Cerebellar cortex (tissue), 1 donor: ENCODE results near the gene NPIPA3.
A peak's percentile ranks its signal among the peaks of the same experiment; 100 is the strongest.
"Not testable (repeated sequence)": the region's sequence is repeated elsewhere in the genome, so short reads cannot be mapped to it uniquely, and the experiment has no call there.

ENCODE experiments used
- DNase-seq: peaks from one replicate; pipeline ENCODE4 v3.0.0-alpha.2; 2015; ENCODE audit warnings: low spot score

Gene NPIPA3

DNA sequence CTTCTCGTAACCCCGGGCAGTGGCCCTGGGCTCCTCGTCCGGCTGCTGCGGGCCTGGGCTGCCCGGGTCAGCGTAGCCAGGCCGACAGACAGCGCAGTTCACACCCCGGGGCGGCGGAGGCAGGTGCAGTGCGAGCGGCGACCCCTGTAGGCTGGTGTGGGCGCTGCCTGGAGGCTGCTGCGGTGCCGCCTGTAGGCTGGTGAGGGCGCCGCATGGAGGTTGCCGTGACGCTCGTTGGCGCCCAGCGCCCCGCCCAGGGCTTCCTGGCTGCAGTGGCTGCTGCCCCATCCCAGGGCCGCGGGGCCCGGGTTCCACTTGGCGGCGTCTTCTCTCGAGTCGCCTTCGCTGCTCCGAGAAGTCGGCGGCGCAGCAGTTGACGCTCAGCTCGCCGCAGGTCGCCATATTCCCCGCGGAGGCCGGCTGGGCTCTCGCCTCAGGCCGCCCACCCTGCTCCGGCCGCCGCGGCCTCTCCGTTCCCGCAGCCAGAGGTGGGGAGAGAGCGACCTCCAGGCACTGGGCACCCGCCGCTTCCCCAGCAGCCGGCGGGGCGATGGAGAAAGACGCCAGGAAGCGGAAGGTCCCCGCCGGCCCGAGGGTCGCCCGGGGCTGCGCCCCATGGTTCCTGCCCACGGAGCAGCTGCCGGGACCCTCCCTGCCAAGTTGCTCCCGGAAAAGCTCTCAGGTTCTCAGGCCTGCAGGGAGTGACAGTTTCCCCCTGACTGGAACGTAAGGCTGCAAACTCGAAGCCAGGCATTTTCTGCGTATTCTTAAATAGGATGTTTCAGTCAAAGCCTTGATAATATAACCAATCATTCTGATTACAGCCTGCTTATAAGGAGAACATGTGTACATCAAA, at the start of gene NPIPA3:
Gene NPIPA3, plus strand, starts transcription at position 256 of the 856 bp plus-strand sequence. CDS start 5,533 bp downstream, outside the sequence.
- DNase-seq = not testable (repeated sequence)

DNA sequence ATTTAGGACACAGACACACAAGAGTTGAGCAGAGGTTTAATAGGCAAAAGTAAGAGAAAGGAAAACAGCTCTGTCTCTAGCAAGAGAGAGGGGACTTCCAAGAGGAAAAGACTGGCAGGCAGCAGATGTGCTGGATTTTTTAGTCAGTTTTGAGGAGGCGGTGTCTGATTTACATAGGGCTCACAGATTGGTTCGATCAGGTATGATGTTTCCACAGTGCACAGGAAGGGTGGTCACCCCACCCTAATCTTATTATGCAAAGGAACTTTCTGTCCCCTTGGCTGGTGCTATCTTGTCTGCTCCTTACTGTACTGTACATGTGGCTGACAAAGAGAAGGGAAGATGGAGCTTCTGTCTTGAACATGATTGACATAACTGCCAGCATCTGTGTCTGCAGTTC, 45.1 kb upstream of the NPIPA3 start:
- DNase-seq = no peak

DNA sequence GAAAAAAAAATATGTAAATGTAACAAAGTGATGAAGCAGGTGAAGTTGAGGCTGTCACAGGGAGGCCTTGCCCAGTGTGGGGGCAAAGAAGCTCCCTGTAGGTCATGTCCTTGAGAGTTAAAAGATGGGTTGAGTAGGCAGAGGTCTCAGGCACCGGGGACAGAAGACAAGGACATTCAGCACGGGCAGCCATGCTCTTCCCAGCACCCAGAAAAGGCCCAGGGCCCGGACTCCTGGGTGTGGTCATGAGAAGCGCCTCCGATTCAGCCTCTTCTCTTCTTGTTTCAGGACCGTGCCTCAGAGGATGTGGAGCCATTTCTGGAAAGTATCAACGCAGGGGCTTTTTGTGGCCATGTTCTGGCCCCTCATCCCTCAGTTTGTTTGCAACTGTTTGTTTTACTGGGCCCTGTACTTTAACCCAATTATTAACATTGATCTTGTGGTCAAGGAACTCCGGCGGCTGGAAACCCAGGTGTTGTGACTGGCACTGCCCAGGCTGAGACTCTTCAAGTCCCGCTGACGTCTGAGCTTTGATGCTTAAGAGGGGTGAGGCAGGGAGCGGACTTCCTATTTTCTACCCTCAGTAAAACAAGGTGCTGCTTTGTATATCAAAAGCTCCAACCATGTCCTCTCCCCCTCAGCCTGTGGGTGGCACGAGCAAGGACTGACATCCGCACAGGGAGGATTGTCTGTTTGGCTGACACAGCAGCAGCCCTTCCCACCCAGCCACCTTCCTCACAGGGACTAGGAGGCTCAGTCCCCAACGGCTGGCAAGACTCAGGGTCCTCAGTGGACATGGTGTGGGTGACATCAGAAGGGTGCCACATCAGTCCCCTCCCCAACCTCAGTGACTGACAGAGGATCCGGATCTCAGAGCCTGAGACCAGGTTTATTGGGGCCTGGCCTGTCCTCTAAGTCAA, 35.6 kb upstream of the NPIPA3 start:
- no peak for DNase-seq

DNA sequence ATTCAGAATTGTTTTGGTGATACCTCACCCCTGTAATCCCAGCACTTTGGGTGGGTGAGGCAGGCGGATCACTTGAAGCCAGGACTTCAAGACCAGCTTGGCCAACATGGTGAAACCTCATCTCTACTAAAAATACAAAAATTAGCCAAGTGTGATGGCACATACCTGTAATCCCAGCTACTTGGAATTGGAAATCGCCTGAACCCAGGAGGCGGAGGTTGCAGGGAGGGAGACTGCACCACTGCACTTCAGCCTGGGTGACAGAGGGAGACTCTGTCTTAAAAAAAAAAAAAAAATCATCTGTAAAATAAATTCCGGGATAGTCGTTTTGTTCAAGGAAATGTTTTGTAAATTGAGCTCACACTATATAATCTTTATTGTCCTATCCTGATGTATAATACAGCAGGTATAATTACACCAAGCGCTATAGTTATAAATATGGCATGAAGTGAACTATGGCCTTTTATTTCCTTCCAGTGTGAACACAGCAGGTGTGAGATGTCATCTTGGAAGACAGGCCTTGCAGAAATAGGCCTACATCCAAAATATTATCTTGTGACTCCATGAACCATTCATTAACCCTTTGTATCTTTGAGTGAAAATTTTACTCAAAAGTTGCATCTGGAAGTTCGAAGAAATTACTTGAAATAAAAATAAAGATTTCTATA, 34.5 kb upstream of the NPIPA3 start:
- no peak for DNase-seq

DNA sequence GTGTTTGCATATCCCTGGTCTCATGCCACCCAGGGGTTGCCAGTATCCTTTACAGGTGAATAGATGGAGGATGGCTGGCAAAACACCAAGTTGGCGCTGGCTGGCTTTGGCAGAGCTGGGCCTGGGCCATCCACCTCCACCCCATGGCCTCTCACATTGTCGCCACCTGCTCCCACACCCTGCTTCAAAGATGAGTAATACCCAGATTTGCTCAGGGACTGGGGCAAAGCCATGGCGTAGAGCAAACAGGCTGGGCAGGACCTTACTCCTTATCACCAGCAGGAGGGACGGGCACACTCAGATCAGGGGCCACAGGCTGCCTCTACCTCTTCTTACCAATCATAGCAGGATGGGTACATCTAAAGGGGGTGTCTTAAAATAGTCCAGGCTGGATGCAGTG, 33.4 kb upstream of the NPIPA3 start:
- peak; percentile 38 for DNase-seq

DNA sequence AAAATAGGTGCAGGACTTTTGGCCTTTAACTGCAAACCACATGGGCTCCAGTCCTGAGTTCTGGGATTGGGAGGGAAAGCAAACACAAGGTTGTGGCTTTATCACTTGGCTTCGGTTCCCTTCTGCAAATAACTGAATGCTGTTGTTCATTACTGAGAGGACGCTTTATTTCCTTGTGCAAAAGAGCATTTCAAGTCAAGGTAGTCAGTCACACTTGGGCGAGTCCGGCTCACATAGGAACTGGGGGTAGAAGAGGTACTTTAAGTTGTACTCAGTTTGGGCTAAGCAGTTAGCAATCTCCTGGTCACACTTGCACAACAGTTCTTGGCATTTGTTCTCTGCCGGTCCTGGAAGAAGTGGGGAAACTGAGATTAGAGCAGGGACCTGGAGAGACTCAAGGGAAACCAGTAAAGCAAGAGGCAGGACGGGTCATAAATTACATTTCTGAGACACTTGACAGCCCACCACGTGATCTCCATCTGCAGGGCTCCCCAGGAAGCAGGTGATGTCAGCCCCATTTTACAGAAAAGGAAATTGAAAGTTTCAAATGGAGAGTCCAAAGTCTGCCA, 30.7 kb upstream of the NPIPA3 start:
- no peak for DNase-seq

DNA sequence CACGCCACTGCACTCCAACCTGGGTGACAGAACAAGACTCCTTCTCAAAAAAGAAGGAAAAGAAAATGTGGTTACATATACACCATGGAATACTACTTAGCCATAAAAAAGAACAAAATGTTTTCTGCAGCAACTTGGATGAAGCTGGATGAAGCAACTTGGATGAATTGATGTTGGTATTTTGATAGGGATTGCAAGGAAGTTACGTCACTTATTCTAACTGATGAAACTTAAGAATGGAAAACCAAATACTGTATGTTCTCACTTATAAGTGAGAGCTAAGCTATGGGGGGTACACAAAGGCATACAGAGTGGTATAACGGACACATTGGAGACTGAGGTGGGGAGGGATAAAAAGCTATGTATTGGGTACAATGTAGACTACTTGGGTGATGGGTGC, 26.6 kb upstream of the NPIPA3 start:
- no peak for DNase-seq

DNA sequence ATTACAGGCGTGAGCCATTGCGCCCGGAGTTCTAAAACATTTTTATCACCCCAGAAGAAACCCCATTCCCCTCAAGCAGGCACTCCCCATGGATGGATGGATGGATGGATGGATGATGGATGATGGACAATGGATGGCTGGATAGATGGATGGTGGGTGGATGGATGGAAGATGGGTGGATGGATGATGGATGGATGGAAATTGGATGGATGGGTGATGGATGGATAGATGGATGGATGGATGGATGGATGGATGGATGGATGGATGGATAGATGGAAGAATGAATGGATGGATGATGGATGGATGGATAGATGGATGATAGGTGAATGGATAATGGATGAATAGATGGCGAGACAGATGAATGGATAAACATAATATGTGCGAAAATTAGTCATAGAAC, 25.6 kb upstream of the NPIPA3 start:
- DNase-seq = no peak

DNA sequence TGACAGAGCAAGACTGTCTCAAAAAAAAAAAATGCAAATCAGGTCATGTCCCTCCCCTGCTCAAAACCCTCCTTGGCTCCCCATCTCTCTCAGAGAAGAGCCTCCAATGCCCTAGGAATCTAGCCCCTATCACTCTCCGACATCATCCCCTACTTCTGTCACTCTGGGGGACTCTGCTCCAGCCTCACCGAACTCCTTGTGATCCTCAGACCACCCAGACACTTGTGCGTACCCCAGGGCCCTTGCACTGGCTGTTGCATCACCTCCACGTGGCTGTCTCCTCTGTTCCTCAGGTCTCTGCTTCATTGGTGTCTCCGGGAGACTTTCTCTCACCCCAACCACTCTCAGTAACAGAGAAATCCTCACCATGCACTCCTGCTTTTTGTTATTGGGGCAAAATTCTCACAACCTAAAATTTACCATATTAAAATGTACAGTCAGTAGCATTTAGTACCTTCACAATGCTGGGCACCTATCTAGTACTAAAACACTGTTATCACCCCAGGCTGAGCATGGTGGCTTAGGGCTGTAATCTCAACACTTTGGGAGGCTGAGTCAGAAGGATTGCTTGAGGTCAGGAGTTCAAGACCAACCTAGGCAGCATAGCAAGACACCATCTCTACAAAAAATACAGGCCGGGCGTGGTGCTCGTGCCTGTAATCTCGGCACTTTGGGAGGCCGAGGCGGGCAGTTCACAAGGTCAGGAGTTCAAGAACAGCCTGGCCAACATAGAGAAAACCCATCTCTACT, 24.3 kb upstream of the NPIPA3 start:
- no peak for DNase-seq

DNA sequence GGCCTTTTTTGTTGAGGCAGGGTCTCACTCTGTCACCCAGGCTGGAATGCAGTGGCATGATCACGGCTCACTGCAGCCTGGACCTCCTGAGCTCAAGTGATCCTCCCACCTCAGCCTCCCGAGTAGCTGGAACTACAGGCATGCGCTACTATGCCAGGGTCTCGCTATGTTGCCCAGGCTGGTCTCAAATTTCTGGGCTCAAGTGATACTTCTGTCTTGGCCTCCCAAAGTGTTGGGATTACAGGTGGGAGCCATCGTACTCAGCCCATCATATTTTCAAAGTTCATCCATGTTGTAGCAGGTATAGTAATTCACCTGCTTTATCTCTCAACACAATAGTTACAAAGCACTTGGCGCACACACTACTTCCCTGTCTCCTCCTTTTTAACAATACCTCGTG, 22.8 kb upstream of the NPIPA3 start:
- not testable (repeated sequence) for DNase-seq

DNA sequence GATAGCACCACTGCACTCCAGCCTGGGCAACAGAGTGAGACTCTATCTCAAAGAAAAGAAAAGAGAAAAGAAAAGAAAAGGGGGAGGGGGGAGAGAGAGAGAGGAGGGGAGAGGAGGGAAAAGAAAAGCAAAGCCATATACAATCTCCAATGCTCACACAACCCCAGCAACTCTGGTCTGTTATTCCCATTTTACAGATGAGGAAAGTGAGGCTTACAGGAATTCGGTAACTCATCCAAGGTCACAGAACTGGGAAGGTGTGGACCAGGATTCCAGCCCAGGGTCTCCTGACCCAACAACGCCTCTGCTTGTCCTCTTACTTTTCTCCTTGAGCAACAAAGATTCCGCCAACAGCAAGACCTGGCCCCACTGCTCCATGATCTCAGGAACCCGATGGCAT, 22.1 kb upstream of the NPIPA3 start:
- DNase-seq = no peak

DNA sequence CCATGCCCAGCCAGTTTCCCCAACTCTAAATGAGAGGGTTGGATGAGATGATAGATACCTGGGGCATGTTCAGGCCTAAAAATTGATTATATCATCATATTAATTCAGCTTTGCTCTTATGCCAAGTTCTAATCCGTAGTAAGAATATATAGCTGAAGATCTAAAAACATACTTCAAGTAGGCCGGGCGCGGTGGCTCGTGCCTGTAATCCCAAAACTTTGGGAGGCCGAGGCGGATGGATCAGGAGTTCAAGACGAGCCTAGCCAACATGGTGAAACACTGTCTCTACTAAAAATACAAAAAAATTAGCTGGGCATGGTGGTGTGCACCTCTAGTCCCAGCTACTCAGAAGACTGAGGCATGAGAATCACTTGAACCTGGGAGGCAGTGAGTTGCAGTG, 21.1 kb upstream of the NPIPA3 start:
- DNase-seq = no peak

DNA sequence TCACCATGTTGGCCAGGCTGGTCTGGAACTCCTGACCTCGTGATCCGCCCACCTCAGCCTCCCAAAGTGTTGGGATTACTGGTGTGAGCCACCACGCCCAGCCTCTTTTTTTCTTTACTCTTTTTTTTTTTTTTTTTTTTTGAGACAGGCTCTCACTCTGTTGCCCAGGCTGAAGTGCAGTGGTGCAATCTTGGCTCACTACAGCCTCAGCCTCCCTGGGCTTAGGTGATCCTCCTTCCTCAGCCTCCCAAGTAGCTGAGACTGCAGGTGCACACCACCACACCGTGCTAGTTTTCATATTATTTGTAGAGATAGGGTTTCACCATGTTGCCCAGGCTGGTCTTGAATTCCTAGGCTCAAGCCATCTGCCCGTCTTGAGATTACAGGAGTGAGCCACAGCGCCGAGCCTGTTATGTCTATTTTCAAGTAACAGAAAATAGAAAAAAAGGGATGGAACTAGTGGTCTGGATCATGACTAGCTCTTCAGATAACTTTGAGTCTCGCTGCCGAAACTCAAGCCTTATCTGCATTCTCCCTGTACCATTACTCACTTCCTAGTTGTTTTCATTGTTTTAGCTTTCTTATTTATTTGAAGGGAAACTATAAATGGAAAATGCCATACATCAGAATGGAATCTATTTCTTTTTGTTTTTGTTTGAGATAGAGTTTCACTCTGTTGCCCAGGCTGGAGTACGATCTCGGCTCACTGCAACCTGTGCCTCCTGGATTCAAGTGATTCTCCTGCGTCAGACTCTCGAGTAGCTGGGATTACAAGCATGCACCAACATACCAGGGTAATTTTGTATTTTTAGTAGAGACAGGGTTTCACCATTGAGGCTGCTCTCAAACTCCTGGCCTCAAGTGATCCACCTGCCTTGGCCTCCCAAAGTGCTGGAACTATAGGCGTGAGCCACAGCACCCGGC, 17.1 kb upstream of the NPIPA3 start:
- DNase-seq = not testable (repeated sequence)

DNA sequence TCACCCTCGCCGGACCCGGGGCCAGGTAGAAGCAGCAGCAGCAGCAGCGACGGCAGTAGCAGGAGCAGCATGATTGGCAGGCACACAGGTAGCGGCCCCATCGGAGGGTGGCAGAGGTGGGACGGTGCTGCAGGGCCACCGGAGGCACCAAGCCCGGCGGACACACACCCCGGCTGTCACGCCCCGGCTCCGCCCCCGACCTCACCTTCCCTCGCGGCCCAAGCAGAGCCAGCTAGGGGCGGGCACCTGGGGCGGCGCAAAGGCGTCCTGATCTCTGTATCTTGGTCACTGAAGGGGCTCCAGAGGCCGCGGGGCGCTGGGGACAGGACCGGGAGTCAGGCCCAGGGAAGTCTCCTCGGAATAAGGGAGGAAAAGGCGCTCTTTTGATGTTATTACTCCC, 9.1 kb upstream of the NPIPA3 start, which contains the start of gene PLA2G10:
Gene PLA2G10, minus strand, starts transcription at position 180 of the 400 bp plus-strand sequence. Its CDS starts 79 bp downstream, at position 101.
- not testable (repeated sequence) for DNase-seq

DNA sequence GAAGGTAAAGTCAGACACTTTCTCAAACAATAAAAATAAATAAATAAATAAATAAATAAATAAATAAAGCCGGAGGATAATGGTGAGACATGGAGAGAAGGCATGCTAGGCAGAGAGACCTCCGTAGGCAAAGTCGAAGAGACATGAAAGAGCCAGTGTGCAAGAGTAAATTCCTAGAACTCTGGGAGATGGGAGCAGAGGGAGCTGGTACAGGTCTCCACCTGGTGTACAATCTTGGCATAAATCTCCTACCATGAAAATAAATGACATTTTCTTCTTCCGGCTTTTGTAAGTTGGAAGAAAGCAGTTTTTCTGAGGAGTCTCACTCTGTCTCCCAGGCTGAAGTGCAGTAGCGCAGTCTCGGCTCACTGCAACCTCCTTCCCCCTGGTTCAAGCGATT, 1.4 kb upstream of the NPIPA3 start:
- not testable (repeated sequence) for DNase-seq

DNA sequence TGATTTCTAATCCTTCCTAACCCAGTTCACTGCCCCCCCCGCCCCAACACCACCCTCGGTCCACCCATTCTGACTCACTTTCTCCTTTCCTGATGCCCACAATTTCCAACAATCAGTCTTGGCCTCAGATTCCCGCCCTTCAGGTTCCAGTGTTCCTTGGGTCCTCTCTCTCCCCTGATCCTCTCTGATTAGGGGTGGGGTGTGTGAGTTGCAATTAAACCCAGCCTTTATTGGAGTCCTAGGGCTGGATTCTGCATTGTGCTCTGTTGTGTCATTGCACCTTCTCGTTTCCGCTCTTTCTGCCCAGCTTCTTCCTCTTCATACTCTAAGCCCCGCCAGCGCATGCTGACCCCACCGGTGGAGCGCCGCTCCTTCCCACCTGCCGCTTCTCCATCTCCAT, 539 bp upstream of the NPIPA3 start:
- DNase-seq = not testable (repeated sequence)

DNA sequence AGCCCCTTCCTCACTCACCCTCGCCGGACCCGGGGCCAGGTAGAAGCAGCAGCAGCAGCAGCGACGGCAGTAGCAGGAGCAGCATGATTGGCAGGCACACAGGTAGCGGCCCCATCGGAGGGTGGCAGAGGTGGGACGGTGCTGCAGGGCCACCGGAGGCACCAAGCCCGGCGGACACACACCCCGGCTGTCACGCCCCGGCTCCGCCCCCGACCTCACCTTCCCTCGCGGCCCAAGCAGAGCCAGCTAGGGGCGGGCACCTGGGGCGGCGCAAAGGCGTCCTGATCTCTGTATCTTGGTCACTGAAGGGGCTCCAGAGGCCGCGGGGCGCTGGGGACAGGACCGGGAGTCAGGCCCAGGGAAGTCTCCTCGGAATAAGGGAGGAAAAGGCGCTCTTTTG, 30.0 kb downstream of the NPIPA3 start:
- not testable (repeated sequence) for DNase-seq

DNA sequence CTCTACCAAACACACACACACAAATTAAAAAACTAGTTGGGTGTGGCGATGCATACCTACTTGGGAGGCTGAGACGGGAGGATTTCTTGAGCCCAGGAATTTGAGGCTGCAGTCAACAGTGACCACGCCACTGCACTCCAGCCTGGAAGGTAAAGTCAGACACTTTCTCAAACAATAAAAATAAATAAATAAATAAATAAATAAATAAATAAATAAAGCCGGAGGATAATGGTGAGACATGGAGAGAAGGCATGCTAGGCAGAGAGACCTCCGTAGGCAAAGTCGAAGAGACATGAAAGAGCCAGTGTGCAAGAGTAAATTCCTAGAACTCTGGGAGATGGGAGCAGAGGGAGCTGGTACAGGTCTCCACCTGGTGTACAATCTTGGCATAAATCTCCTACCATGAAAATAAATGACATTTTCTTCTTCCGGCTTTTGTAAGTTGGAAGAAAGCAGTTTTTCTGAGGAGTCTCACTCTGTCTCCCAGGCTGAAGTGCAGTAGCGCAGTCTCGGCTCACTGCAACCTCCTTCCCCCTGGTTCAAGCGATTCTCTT, 37.7 kb downstream of the NPIPA3 start:
- DNase-seq = not testable (repeated sequence)

DNA sequence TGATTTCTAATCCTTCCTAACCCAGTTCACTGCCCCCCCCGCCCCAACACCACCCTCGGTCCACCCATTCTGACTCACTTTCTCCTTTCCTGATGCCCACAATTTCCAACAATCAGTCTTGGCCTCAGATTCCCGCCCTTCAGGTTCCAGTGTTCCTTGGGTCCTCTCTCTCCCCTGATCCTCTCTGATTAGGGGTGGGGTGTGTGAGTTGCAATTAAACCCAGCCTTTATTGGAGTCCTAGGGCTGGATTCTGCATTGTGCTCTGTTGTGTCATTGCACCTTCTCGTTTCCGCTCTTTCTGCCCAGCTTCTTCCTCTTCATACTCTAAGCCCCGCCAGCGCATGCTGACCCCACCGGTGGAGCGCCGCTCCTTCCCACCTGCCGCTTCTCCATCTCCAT, 38.6 kb downstream of the NPIPA3 start:
- DNase-seq = not testable (repeated sequence)
